ENCODE results near the gene ARRB1.
"Not testable (repeated sequence)": the region's sequence is repeated elsewhere in the genome, so short reads cannot be mapped to it uniquely, and the experiment has no call there.

Gene ARRB1

DNA sequence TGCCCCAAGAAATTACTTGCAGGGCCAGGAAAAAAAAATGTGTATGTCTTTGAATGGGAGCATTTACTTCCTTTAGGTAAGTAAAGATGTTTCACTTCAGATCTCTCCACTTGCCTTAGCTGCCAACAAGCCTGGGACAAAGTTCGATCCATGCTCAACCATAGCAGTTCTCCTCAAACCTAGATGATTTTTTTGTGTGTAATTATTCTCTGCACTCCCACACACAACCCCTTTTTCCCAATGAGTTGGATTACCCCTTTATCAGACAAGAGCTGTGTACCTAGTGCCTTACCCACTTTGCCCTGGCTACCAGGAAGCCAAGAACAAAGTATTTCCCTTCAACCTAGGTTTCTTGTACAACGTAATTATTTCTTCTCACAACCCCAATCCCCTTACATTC, 75.3 kb downstream of the ARRB1 start:
- DNase-seq (ENCODE audit: low read depth in 1 of 2, low spot score in 1 of 2), result no peak

DNA sequence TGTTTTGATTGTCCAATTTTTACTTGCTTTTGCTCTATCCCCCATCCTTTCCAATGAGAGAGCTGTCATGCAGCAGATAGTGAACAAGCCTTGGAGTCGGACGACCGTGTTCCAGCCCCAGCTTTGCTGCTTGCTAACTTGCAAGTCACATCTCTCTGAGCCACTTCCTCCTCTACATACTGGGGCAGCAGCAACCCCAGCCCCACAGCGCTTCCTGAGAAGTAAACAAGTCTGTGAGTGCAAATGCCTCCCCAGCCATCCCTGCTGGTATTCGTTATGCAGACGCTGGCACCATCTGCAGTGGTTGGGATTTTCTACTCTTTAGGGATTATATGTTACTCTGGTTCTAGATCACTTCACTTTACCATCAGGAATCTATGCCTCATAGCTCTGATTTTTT, 75.9 kb downstream of the ARRB1 start:
- DNase-seq (ENCODE audit: low read depth in 1 of 2, low spot score in 1 of 2), result peak; percentile 42 to 61

DNA sequence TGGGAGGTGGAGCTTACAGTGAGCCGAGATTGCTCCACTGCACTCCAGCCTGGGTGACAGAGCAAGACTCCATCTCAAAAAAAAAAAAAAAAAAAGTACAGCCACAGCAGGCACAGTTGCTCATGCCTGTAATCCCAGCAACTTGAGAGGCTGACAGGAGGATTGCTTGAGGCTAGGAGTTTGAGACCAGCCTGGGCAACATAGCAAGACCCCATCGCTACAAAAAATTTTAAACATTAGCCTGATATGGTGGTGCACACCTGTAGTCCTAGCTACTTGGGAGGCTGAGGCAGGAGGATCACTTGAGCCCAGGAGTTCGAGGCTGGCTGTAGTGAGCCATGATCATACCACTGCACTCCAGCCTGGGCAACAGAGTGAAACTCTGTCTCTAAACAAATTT, 76.7 kb downstream of the ARRB1 start:
- not testable (repeated sequence) for DNase-seq (ENCODE audit: low read depth in 1 of 2, low spot score in 1 of 2)

DNA sequence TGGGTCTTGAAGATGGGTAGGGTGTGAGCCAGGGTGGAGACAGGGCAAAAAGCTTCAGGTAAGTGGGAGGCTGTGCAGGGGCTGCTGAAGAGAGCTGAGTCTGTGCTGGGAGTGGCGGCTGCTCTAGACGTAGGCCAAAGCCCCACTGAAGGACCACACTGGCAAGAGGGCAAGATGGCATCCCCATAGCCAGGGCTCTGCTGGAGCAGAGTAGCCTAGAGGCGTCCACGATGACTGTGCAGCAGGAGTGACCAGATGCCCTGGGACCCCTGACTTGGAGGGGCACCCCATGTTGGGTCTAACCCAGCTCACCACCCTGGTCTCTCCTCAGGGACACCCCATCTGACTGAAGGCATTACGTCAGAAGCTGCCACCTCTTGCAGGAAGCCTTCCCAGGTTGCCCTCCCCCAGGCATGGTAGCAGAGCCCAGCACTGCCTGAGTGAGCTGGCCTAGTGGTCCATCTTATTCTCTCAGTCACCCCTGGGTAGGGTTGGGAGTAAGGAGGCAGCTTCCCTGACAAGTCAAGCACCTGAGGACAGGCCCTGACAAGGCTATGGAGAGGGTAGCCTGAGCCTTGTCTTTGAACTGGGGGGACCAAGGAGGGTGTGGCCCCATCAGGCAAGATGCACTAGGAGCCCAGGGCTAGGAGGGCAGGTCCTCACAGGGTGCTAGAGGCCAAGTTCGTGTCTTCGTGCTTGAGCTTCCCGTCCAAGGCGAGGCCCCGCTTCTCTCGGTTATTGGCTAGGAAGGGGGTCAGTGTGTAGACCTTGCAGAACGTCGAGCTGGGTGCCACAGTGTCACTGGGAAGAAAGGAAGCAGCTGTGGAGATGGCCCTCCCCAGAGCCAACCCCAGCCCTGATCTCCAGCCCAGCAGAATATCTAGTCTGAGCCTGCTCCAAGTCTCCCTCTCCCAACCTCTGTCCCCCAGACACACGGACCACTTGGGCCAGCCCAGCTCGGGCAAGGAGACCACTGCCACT, 77.8 kb downstream of the ARRB1 start:
- no peak for DNase-seq (ENCODE audit: low read depth in 1 of 2, low spot score in 1 of 2)

DNA sequence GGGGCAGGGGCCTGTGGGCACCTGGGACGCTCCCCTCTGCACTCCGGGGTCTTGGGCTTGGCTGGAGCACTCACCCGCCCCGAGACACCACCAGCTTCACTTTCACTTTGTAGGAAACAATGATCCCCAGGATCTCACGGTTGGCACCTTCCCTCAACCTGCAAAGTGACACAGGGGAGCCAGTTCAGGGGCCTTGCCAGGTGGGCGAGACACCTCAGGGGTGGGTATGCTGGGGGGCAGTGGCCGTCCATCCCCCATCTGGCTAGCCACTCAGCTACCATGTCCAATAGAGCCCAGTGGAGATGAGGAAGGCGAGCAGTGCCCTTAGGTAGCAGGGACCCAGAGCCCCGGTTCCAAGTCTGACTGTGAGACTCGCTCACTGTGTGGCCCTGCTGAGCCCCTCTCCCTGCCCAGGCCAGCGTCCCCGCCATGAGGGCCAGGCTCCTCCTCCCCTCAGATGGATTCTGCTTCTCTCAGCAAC, 78.6 kb downstream of the ARRB1 start:
- no peak for DNase-seq (ENCODE audit: low read depth in 1 of 2, low spot score in 1 of 2)

DNA sequence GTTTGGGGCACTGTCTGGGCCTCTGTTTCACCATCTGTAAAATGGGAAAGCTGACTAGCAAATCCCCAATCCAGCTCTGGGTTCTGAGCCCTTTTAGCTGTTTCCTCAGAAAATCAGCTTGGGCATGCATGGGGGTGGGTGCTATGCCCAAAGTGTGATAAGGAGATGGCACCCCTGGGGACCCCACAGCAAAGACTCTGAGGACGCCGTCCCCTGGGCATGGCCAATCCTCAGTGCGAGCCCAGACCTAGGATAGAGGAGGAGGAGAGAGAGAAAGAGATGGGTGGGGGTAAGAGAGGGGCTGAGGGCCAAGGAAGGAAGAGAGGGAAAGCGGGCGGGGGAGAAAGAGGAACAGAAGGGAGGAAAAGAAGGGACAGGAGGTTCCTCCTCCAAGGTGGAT, 79.1 kb downstream of the ARRB1 start:
- DNase-seq (ENCODE audit: low read depth in 1 of 2, low spot score in 1 of 2), result no peak

DNA sequence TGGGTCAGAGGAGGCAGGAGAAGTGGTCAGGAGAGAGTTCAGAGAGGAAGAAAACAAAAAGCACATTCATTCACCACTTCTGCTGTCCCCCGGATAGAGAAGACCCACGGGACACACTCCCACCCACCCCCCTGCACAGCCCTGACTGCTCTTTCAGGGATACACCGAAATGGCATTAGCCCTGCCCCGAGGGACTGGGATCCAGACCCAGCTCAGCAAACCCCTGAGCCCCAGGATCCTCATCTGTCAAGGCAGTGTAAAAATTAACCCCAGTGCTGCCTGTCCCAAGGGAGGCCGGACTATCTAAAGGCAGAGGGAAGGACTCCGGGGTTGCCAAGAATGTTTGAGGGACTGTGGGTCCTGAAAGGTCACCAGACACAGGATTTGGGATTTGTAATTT, 79.7 kb downstream of the ARRB1 start:
- DNase-seq (ENCODE audit: low read depth in 1 of 2, low spot score in 1 of 2), result no peak

DNA sequence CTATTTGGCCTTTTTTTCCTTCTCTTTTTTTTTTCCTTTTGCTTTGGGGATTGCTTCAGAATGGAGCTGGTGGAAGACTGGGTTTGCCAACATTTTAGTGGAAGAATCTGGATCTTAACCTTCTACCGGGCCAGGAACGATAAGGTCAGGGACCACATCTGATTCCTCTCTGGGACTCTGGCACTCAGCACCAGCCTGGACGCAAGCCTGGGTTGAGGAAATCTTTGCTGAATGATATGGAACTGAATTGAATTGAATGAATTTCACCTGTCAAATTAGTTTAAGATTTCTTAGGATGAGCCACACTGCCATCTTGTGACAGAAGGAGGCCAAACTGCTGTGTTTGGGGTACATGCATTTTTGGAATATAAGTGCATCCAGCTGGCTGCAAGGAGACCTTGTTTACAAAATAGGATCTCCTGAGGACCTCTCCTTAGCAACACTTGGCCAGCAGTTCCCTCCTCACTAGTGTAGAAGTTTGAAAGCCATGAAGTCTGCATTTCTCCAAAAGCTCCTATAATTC, 80.5 kb downstream of the ARRB1 start:
- no peak for DNase-seq (ENCODE audit: low read depth in 1 of 2, low spot score in 1 of 2)

DNA sequence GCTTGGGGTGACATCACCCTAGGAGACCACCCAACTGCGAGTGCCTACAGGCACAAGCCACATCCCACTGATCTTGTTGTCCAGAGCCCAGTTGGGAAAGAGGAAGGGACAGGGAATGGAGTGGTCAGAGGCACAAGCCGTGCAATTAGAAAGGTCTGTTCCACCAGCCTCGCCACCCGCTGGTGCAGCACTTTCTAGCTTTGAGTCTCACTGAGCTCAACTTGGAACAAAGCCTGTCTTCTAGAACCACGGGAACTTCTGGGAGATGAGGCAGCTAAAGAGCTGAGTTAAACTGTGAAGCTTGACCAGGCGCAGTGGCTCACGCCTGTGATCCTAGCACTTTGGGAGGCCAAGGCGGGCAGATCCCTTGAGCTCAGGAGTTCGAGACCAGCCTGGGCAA, 81.6 kb downstream of the ARRB1 start:
- DNase-seq (ENCODE audit: low read depth in 1 of 2, low spot score in 1 of 2), result no peak

DNA sequence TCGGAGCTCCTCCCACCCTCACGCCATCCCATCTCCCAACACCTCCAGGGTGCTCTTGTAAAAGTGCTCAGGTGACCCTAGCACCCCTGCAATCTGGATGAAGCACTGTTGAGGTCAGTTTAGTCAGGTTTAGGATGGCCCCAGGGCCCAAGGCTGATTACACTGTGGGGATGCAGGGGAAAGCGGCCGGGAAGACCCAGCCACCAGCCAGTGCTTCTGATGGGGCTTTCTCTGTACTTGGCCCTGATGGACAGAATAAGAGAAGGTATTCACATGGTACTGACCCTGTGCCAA, 82.1 kb downstream of the ARRB1 start:
- DNase-seq (ENCODE audit: low read depth in 1 of 2, low spot score in 1 of 2), result no peak

DNA sequence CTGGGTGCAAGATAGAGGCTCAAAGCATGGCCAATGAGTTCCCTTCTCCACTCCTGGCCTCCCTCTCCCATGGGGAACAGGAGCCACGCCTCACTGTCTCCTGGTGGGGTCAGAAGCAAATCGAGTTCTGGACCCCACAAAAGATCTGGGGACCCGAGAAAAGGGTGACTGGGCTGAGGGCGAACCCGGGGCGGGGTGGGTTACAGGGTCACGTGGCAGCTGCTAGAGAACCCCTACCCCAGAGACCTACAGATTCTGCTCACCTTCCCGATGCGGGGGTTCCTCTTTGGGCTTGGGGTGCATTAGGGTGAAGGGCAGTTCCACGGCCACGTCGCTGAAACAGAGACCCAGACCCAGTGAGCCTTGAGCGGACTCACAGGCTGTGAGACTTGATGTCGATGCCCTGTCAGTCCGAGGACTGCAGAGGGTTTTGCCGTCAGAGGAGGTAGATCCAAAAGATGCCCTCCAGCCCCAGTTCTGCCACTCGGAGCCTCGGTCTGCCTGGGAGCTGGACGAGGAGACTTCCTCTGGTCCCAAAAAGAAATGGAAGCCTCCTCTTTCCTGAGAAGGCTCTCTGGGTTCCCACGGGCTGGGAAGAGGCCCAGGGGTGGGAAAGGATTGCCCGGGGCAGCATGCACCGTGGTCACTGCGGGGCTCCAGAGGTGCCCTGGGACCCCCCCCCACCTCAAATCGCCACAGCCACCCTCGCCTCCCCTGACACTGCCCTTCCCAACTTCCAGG, 82.7 kb downstream of the ARRB1 start:
- no peak for DNase-seq (ENCODE audit: low read depth in 1 of 2, low spot score in 1 of 2)

DNA sequence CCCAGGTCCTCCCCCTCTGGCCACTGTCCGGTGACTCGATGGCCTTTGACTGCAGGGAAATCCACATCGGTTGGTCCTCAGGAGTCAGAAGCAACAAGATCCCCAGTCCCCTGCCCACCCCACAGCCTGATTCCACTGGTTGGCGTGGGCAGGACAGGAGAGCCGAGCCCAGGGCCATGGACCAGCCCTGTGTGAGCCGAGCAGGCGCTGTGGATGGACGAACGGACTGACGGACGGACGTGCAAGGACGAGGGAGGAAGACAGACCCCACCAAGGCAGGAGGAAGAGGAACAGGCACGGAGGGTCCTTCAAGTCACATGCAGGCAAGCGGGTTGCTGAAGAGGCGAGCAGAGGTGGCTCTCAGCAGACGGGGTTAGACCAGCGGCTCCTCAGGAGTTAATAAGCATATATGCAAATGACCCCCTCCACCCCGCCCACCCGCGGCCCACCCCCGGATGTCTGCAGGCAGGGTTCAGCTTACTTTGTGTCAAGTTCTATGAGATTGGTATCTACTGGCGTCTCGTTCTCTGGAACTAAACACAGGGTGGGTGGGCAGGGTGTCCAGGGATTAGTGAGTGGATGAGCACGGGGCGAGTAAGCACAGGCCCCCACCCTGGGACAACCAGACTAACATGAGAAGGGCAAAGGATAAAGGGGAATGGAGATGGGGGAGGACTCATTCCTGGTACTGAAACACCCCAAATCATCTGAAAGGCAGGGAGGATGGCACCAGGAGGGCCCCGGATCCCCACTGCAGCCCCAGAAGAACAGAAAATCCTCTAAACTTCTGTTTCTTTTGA, 84.1 kb downstream of the ARRB1 start:
- no peak for DNase-seq (ENCODE audit: low read depth in 1 of 2, low spot score in 1 of 2)

DNA sequence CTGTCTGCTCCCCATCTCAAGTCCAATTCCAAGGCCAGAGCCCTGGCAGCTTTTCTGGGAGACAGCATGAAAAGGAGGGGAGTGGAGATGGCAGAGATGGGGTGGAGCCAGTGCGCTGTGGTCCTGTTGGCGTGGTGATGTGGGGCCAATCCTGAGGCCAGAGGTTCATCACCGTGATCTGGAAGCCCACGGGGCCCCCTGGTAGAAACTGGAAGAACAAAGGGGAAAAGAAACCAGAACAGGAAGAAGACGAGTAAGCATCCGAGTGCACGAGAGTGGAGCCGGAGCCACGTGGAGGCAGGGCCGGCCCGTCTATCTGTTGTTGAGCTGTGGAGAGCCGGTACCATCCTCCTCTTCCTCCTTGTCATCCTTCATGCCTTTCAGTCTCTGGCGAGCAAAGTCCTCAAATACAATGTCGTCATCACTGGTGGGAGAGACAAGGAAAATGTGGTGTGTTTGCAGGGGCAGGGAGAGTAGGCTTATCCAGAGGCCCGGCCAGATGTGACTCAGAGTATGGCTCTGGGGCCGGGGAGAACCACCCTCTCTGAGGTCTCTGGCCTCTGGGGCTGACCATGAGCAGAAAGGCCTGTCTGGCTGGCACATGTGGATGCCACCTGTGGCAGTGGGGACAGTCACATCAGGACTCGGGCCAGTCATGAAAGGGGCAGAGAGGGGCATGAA, 85.5 kb downstream of the ARRB1 start:
- no peak for DNase-seq (ENCODE audit: low read depth in 1 of 2, low spot score in 1 of 2)

DNA sequence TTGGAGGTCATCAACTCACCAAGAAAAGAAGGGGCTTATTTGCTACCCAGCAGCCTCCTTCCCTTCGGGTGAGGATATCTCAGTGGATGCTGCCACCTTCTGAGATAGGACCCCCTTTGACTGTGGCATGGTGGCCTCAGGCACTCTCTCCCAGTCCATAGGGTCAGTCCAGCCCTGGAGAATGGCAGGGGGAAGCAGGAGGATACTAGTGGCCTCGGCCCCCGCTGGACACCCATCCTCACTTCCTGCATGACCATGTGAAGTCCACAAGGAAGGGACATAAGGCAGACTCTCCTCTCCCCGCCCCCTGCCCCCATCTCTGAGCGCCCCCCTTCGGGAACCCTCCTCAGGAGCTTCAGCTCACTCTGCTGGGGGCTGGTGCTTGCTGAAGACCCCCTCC, 86.5 kb downstream of the ARRB1 start:
- DNase-seq (ENCODE audit: low read depth in 1 of 2, low spot score in 1 of 2), result no peak

DNA sequence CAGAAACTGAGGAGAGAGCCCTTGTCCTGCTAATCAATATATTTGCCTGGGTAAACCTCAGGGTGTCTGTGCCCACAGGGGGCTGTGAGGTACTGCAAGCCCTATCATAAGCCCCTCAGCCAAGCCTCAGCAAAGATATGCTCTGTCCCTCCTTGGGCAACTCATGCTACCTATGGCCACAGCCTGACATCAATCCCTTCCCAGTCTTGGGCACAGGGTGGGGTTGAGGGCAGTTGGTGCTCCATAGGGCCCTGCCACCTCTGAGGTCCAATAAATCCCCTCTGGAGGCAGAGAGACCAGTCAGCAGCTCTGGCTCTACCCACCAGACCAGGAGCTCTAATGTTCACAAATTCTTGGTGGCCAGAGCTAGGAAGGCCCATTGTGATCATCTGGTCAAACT, 87.1 kb downstream of the ARRB1 start:
- no peak for DNase-seq (ENCODE audit: low read depth in 1 of 2, low spot score in 1 of 2)

DNA sequence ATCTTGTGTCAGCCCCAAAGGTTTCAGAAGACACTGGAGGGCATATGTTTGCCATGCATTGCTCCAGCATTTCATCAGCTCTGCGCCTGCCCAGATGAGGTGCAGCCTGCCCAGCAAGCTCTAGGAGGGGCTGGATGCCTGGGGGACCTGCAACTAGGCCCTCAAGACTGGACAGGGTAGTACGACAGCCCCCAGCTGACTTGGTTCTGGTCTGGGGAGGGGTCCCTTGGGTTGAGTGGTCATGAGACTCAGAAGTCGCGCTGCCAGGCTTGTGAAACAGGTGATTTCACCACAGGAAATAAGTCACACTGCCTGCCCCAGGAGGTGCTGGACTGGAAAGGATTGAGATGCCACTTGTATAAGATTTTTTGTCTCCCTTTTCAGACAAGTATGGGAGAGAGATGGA, 87.5 kb downstream of the ARRB1 start:
- DNase-seq (ENCODE audit: low read depth in 1 of 2, low spot score in 1 of 2), result no peak

DNA sequence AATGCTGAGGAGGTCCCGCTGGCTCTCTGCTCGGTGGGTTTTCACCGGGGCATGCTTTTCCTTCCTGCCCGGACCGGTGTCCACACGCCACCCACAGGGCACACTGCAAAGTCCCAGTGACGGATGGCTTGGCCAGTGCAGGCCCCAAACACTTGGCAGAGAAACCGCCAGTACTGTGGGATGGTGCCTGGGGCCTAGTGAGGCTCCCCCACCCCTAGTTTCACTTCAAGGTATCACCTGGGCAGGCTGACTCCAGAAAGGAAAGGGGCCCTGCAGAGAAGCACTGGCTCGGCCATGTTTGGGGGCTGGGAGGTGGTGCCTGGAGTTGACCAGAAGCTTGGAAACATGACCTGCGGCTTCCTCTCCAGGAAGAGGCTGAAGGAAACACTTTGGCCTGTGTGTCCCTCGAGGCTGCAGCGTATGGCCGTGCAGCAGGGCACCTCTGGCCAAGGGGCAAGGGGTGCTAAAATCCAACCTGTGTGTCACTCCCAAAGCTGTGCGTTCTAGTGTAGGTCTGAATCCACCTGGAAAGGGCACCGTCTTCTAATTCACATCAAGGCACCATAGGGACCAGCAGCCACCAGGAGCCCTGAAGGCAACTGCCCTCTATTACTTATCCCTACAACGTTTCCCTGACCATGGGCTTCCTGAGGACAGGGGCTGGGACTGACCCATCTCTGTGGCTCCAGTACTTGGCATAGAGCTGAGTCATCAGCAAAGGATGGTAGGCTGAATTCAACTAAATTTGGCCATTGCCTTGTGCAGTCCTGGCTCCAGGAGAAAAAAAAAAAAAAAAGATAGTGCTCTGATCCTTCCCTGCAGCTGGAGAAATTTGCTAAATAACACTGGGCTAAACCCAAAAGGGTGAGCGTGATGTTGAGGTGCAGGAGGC, 88.3 kb downstream of the ARRB1 start:
- DNase-seq (ENCODE audit: low read depth in 1 of 2, low spot score in 1 of 2), result no peak

DNA sequence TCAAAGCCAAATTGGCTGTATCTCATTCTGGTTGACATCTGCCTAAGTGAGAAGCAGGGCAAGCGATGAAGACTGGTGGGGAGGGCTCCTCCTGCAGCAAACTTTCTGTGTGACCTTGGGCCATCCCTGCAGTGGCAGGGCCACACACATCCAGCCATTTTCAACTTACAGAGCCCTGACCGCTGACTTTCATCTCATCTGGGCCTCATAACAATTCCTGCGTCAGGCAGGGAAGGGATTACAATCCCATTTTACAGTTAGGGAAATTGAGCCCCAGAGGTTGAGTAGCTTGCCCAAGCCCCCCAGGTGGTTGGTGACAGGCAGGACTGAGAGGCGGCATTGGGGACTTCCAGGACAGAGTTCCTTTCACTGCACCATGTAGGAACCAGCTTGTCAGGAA, 89.0 kb downstream of the ARRB1 start:
- DNase-seq (ENCODE audit: low read depth in 1 of 2, low spot score in 1 of 2), result no peak

DNA sequence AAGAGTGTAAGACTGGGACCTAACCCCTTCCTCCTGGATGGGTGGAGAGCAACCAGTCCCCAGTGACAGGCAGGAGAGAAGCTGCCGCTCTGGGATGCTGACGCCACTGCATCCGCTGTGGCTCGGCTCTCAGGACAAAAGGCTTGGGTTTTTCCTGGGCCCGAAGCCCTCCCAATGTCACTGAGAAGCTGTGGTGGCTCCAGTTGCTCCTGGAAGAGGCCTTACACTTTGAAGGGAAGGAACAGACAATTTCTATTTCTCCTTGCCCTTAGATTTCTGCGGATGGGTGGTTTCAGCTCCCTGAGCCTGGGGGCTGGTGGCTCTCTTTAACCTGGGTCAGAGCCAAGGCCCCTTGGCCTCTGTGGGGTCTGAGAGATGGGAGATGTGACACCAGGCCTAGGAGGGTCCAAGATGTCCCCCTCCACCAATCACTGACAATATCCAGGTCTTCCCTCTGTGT, 89.5 kb downstream of the ARRB1 start:
- no peak for DNase-seq (ENCODE audit: low read depth in 1 of 2, low spot score in 1 of 2)
